ENCODE results near the gene GIMAP8.

GIMAP8 gene

DNA sequence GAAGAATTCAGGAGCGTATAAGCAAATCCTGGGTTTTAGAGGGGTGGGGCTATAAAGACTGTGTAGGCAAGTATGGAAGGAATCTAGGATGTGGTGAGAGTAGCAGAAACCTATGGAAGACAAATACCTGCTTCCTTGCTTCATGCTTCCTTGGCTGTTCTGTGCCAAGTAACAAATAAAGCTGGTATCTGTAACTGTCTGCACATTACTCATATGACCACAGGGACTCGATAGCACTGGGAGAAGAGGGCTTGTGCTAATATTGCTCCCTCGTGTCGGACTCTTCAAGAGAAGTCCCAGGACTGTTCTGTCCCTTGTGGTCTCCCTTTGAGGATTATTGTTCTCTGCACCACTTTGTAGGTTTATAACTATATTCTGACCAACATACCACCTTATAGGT is 52.7 kb downstream of the GIMAP8 start:
- Histone ChIP-seq H4K20me1 (ENCODE audit: insufficient read depth, low read length) (no peaks in the 10 kb centered on the region), H3K4me3 (ENCODE audit: low read length) (no peak overlapping the region), H3K4me1 (ENCODE audit: low read length) (no peaks in the 10 kb centered on the region), H3K36me3 (replicated peaks; ENCODE audit: insufficient read depth, low read length) (no peaks in the 10 kb centered on the region), H3K27ac (ENCODE audit: low read length) (no peak overlapping the region), H3K9me3 (replicated peaks; ENCODE audit: insufficient read depth, low read length) (no peaks in the 10 kb centered on the region), H3K4me2 (ENCODE audit: low read depth, low read length) (no peak overlapping the region), H3K9ac (ENCODE audit: low read length) (no peak overlapping the region), H2AFZ (ENCODE audit: low read length) (no peak overlapping the region), H3K9me2 (replicated peaks; ENCODE audit: insufficient read depth, low read length) (no peaks in the 10 kb centered on the region), H3K27me3 (replicated peaks; ENCODE audit: insufficient read depth, low read length) (no peaks in the 10 kb centered on the region), H3K79me2 (ENCODE audit: low read length) (no peaks in the 10 kb centered on the region), H3F3A (ENCODE audit: insufficient read depth, low read length) (no peaks in the 10 kb centered on the region)
- TF ChIP-seq, protein P1, sequence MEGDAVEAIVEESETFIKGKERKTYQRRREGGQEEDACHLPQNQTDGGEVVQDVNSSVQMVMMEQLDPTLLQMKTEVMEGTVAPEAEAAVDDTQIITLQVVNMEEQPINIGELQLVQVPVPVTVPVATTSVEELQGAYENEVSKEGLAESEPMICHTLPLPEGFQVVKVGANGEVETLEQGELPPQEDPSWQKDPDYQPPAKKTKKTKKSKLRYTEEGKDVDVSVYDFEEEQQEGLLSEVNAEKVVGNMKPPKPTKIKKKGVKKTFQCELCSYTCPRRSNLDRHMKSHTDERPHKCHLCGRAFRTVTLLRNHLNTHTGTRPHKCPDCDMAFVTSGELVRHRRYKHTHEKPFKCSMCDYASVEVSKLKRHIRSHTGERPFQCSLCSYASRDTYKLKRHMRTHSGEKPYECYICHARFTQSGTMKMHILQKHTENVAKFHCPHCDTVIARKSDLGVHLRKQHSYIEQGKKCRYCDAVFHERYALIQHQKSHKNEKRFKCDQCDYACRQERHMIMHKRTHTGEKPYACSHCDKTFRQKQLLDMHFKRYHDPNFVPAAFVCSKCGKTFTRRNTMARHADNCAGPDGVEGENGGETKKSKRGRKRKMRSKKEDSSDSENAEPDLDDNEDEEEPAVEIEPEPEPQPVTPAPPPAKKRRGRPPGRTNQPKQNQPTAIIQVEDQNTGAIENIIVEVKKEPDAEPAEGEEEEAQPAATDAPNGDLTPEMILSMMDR (IDR thresholded peaks at IDR 0.05; ENCODE audit: low read length): no peak
- TF ChIP-seq EZH2phosphoT487 (IDR thresholded peaks at IDR 0.05; ENCODE audit: low read length) (no peak), EZH2 (optimal IDR thresholded peaks at IDR 0.05; ENCODE audit: low read depth, low read length) (no peak)
- DNase-seq: no peak

DNA sequence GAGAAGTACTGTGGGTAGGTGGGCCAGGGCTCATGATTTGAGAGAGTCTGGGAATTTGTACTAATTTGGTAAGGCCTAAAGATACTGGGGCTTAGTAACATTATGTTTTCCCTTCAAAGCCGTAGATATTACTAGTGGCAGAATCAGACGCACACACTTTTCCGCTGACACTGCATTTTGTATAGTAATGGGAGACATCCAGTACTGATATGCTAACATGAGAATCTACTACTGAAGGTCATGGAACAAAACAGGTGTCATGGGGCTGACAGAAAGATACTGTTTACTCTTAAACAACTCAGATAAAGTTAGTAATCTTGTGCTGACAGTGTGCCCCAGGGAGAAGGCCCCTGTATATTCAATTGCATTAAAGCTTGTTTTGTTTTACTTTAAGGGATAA is 53.2 kb downstream of the GIMAP8 start:
- Histone ChIP-seq H3K27ac (ENCODE audit: low read length) (no peak overlapping the region), H2AFZ (ENCODE audit: low read length) (no peak overlapping the region), H3K4me2 (ENCODE audit: low read depth, low read length) (no peak overlapping the region), H3K79me2 (ENCODE audit: low read length) (no peaks in the 10 kb centered on the region), H3K9me3 (replicated peaks; ENCODE audit: insufficient read depth, low read length) (no peaks in the 10 kb centered on the region), H3K4me1 (ENCODE audit: low read length) (no peaks in the 10 kb centered on the region), H3K36me3 (replicated peaks; ENCODE audit: insufficient read depth, low read length) (no peaks in the 10 kb centered on the region), H4K20me1 (ENCODE audit: insufficient read depth, low read length) (no peaks in the 10 kb centered on the region), H3K9ac (ENCODE audit: low read length) (no peak overlapping the region), H3K4me3 (ENCODE audit: low read length) (no peak overlapping the region), H3K27me3 (replicated peaks; ENCODE audit: insufficient read depth, low read length) (no peaks in the 10 kb centered on the region), H3F3A (ENCODE audit: insufficient read depth, low read length) (no peaks in the 10 kb centered on the region), H3K9me2 (replicated peaks; ENCODE audit: insufficient read depth, low read length) (no peaks in the 10 kb centered on the region)
- no peak for DNase-seq
- TF ChIP-seq EZH2phosphoT487 (IDR thresholded peaks at IDR 0.05; ENCODE audit: low read length) (no peak), EZH2 (optimal IDR thresholded peaks at IDR 0.05; ENCODE audit: low read depth, low read length) (no peak)
- TF ChIP-seq, protein P1 (IDR thresholded peaks at IDR 0.05; ENCODE audit: low read length): no peak

DNA sequence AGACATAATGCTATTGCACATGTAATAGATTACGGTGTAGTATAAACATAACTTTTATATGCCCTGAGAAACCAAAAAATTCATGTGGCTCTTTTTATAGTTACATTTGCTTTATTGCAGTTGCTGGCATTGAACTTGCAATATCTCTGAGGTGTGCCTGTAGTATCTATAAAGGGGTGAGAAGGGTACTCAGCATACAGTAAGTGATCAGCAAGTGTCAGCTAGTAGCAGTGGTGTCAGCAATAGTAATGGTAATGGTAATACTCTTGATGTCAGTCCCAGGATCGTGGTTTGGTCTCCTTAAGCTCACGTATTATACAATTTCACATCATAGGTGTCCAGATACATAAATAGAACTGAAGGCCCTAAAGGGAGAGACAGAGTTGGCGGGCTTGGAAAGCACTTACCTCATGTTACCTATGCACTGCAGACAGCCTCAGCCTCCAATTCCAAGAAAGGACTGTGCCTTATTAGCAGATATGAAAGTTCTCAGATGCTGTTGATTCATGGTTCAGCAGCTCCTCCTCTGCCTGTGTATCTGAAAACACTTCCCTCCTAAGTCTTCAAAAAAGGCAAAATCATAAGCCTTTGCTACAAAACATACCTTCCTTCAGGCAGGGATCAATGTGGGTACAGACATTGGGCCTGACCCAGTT is 57.6 kb downstream of the GIMAP8 start:
- Histone ChIP-seq H4K20me1 (ENCODE audit: insufficient read depth, low read length) (no peaks in the 10 kb centered on the region), H2AFZ (ENCODE audit: low read length) (no peak overlapping the region), H3K36me3 (replicated peaks; ENCODE audit: insufficient read depth, low read length) (no peaks in the 10 kb centered on the region), H3K9me2 (replicated peaks; ENCODE audit: insufficient read depth, low read length) (no peaks in the 10 kb centered on the region), H3F3A (ENCODE audit: insufficient read depth, low read length) (no peaks in the 10 kb centered on the region), H3K27ac (ENCODE audit: low read length) (no peak overlapping the region), H3K4me3 (ENCODE audit: low read length) (no peak overlapping the region), H3K27me3 (replicated peaks; ENCODE audit: insufficient read depth, low read length) (no peaks in the 10 kb centered on the region), H3K79me2 (ENCODE audit: low read length) (no peaks in the 10 kb centered on the region), H3K9me3 (replicated peaks; ENCODE audit: insufficient read depth, low read length) (no peaks in the 10 kb centered on the region), H3K4me1 (ENCODE audit: low read length) (no peaks in the 10 kb centered on the region), H3K4me2 (ENCODE audit: low read depth, low read length) (no peak overlapping the region), H3K9ac (ENCODE audit: low read length) (no peak overlapping the region)
- no peak for TF ChIP-seq EZH2phosphoT487 (IDR thresholded peaks at IDR 0.05; ENCODE audit: low read length)
- TF ChIP-seq, protein P1 (IDR thresholded peaks at IDR 0.05; ENCODE audit: low read length): no peak
- no peak for TF ChIP-seq EZH2 (optimal IDR thresholded peaks at IDR 0.05; ENCODE audit: low read depth, low read length)
- no peak for DNase-seq
